Measurements from ENCODE around the gene AEBP1.

GRCh38 chr7:44058759-44059218 lies 45.4 kb upstream of the AEBP1 start:
- TF ChIP-seq POLR2A (IDR thresholded peaks at IDR 0.05) (no peak), CTCF (IDR thresholded peaks at IDR 0.05) (no peak), POLR2AphosphoS5 (IDR thresholded peaks at IDR 0.05) (no peak)
